Hematopoietic multipotent progenitor cell treated with erythropoietin and hydrocortisone succinate and interleukin-3 and kit ligand, for 4 days (in vitro differentiated cells): ENCODE results near the gene CADPS2.

Experiments
- DNase-seq: peaks from one replicate; pipeline ENCODE4 v3.0.0-alpha.2; 2015

Gene CADPS2

GRCh38 chr7:122584676-122585251, 301.5 kb downstream of the CADPS2 start:
- DNase-seq: no peak

- no peak for DNase-seq
Measured at GRCh38 chr7:122578350-122578749, 307.9 kb downstream of the CADPS2 start.

GRCh38 chr7:122577449-122578003, 308.7 kb downstream of the CADPS2 start:
- DNase-seq: no peak

- DNase-seq: no peak
Measured at GRCh38 chr7:122572706-122573105, 313.6 kb downstream of the CADPS2 start.

- DNase-seq: no peak
Measured at GRCh38 chr7:122561326-122561725, 324.9 kb downstream of the CADPS2 start.

GRCh38 chr7:122556873-122557542, 329.3 kb downstream of the CADPS2 start:
- no peak for DNase-seq

- no peak for DNase-seq
Measured at GRCh38 chr7:122556219-122556618, 330.0 kb downstream of the CADPS2 start.

GRCh38 chr7:122553761-122554160, 332.5 kb downstream of the CADPS2 start:
- DNase-seq: no peak

- no peak for DNase-seq
Measured at GRCh38 chr7:122552769-122553168, 333.5 kb downstream of the CADPS2 start.

- no peak for DNase-seq
Measured at GRCh38 chr7:122550545-122550944, 335.7 kb downstream of the CADPS2 start.

- no peak for DNase-seq
Measured at GRCh38 chr7:122549578-122549977, 336.7 kb downstream of the CADPS2 start.

- no peak for DNase-seq
Measured at GRCh38 chr7:122546496-122546895, 339.8 kb downstream of the CADPS2 start.

GRCh38 chr7:122544463-122544862, 341.8 kb downstream of the CADPS2 start:
- DNase-seq: peak; percentile 5

- DNase-seq: no peak
Measured at GRCh38 chr7:122543891-122544290, 342.4 kb downstream of the CADPS2 start.

- no peak for DNase-seq
Measured at GRCh38 chr7:122543166-122543565, 343.1 kb downstream of the CADPS2 start.

- DNase-seq: no peak
Measured at GRCh38 chr7:122535086-122535485, 351.2 kb downstream of the CADPS2 start.

GRCh38 chr7:122532406-122533269, 353.6 kb downstream of the CADPS2 start:
- DNase-seq: peak; percentile 36

- peak; percentile 63 for DNase-seq
Measured at GRCh38 chr7:122528879-122529481, 357.3 kb downstream of the CADPS2 start.

- no peak for DNase-seq
Measured at GRCh38 chr7:122525355-122525754, 360.9 kb downstream of the CADPS2 start.

GRCh38 chr7:122521767-122522166, 364.5 kb downstream of the CADPS2 start:
- DNase-seq: no peak

GRCh38 chr7:122520971-122521555, 365.2 kb downstream of the CADPS2 start:
- DNase-seq: no peak

GRCh38 chr7:122518488-122518887, 367.8 kb downstream of the CADPS2 start:
- DNase-seq: no peak

- no peak for DNase-seq
Measured at GRCh38 chr7:122517576-122517975, 368.7 kb downstream of the CADPS2 start.
